Panc1 (cell line): ENCODE results near the gene SLC16A3.

Experiments
- CTCF ChIP-seq: fragments of 450-650 bp; IDR thresholded peaks from 2 replicates; pipeline ENCODE4 v1.5.1; 2017; ENCODE audit warnings: mild to moderate bottlenecking
- POLR2AphosphoS5 ChIP-seq: IDR thresholded peaks from 2 replicates; pipeline ENCODE4 v1.6.1; 2012; ENCODE audit warnings: mild to moderate bottlenecking, low read depth, low read length, moderate library complexity
- REST ChIP-seq, 2 experiments: IDR thresholded peaks; 2 replicates each; pipeline ENCODE4 v1.6.1; 2011 to 2012; ENCODE audit warnings: low read depth in 2 of 2, control low read depth in 1 of 2, low read length in 1 of 2, mild to moderate bottlenecking in 1 of 2, moderate library complexity in 1 of 2; ENCODE audit not compliant: insufficient read depth in 1 of 2

GRCh38 chr17:82225368-82226029, 3.3 kb upstream of the SLC16A3 start:
- TF ChIP-seq CTCF (no peak), POLR2AphosphoS5 (no peak), REST (IDR thresholded peaks at IDR 0.05; ENCODE audit: insufficient read depth in 1 of 2, low read depth in 2 of 2, low read length in 1 of 2) (no peak)
